ENCODE measurements around the gene MRPL51.
"Not testable (repeated sequence)": the region's sequence is repeated elsewhere in the genome, so short reads cannot be mapped to it uniquely, and the experiment has no call there.

The MRPL51 gene

GRCh38 chr12:6532051-6532926 is 39.2 kb upstream of the MRPL51 start:
- peak; percentile 91 for DNase-seq (ENCODE audit: low read depth)

GRCh38 chr12:6530576-6531260 is 37.7 kb upstream of the MRPL51 start:
- no peak for DNase-seq (ENCODE audit: low read depth)

- no peak for DNase-seq (ENCODE audit: low read depth)
These were observed 36.3 kb upstream of the MRPL51 start for GRCh38 chr12:6529291-6529737.

- no peak for DNase-seq (ENCODE audit: low read depth)
These were observed 35.6 kb upstream of the MRPL51 start for GRCh38 chr12:6528539-6529235.

- no peak for DNase-seq (ENCODE audit: low read depth)
These were observed 34.6 kb upstream of the MRPL51 start for GRCh38 chr12:6527711-6528110.

GRCh38 chr12:6526766-6527525 is 33.9 kb upstream of the MRPL51 start:
- no peak for DNase-seq (ENCODE audit: low read depth)

- no peak for DNase-seq (ENCODE audit: low read depth)
These were observed 33.1 kb upstream of the MRPL51 start for GRCh38 chr12:6526201-6526600.

- no peak for DNase-seq (ENCODE audit: low read depth)
These were observed 31.6 kb upstream of the MRPL51 start for GRCh38 chr12:6524648-6525047.

- DNase-seq (ENCODE audit: low read depth): no peak
These were observed 30.6 kb upstream of the MRPL51 start for GRCh38 chr12:6523708-6524107.

GRCh38 chr12:6522193-6522592 is 29.1 kb upstream of the MRPL51 start:
- no peak for DNase-seq (ENCODE audit: low read depth)

- no peak for DNase-seq (ENCODE audit: low read depth)
These were observed 27.1 kb upstream of the MRPL51 start for GRCh38 chr12:6520186-6520585.

- no peak for DNase-seq (ENCODE audit: low read depth)
These were observed 15.0 kb upstream of the MRPL51 start for GRCh38 chr12:6508087-6508486.

GRCh38 chr12:6507102-6507998 is 14.3 kb upstream of the MRPL51 start:
- DNase-seq (ENCODE audit: low read depth): no peak

- no peak for DNase-seq (ENCODE audit: low read depth)
These were observed 7.4 kb upstream of the MRPL51 start for GRCh38 chr12:6500466-6500865.

GRCh38 chr12:6497291-6497690 is 4.2 kb upstream of the MRPL51 start:
- DNase-seq (ENCODE audit: low read depth): not testable (repeated sequence)

GRCh38 chr12:6494968-6495367 is 1.9 kb upstream of the MRPL51 start:
- DNase-seq (ENCODE audit: low read depth): no peak

- DNase-seq (ENCODE audit: low read depth): no peak
These were observed 1.2 kb upstream of the MRPL51 start for GRCh38 chr12:6494258-6494743.

- peak; percentile 92 for DNase-seq (ENCODE audit: low read depth)
These were observed 615 bp upstream of the MRPL51 start, which contains the start of gene NCAPD2 for GRCh38 chr12:6493497-6494257. Gene NCAPD2 (plus strand): TSS chr12:6494102. CDS start chr12:6495099, 997 bp downstream.

- not testable (repeated sequence) for DNase-seq (ENCODE audit: low read depth)
These were observed 2.4 kb downstream of the MRPL51 start for GRCh38 chr12:6490673-6491072.

- DNase-seq (ENCODE audit: low read depth): no peak
These were observed 3.6 kb downstream of the MRPL51 start for GRCh38 chr12:6489449-6489848.
